ENCODE measurements around the gene VSTM2L.
"Not testable (repeated sequence)": the region's sequence is repeated elsewhere in the genome, so short reads cannot be mapped to it uniquely, and the experiment has no call there.

GRCh38 chr20:37963483-37963882 is 60.6 kb downstream of the VSTM2L start:
- not testable (repeated sequence) for TF ChIP-seq EZH2phosphoT487 (IDR thresholded peaks at IDR 0.05; ENCODE audit: insufficient read depth, low read depth); EZH2 (IDR thresholded peaks at IDR 0.05; ENCODE audit: insufficient read depth, poor library complexity, severe bottlenecking)

All from GM23248 (cell line).